Endometrial microvascular endothelial cells (primary cell): ENCODE data around the gene ZDHHC11. TPM values are rescaled to one million over a fixed set of nuclear protein-coding genes. Genes with fewer than 3 reads are reported as not detected.
"Not testable (repeated sequence)": the region's sequence is repeated elsewhere in the genome, so short reads cannot be mapped to it uniquely, and the experiment has no call there.

Experiments
- in situ Hi-C: cut with HindIII; loops from 2 replicates; pipeline ENCODE4 v1.10.0; 2017; ENCODE audit warnings: low sequenced_read_pairs, low pct_unique_long_range_greater_than_20kb; ENCODE audit errors: inconsistent ontology term
- total RNA-seq: library from RNA; depleted of rRNA; stranded (reverse); fragments of >200 nt; gene quantifications from one replicate; pipeline ENCODE4 v1.2.3, GENCODE V29; 2015; ENCODE audit errors: inconsistent ontology term

ZDHHC11 gene
- total RNA-seq, 1 donor from 2014 or later: not detected

DNA sequence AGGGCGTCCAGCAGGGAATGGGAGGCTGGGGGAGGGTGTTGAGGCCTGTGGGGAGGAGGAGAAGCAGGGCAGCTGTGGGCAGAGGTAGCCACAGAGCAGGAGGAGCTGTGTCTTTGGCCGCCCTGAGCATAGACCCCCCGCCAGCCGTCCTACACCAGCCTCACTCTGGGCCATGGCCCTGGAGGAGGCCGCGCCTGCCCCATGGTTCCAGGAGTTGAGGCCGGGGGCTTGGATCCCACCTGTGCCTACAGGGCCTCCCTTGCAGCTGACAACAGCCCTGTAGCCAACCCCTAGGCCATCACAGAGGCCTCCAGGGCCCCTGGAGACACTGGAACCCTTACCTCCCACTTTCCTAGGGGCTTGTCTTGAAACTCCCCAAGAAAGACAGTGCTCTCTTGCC, 3.0 kb downstream of the ZDHHC11 start:
- in situ Hi-C loops: not testable (repeated sequence)

DNA sequence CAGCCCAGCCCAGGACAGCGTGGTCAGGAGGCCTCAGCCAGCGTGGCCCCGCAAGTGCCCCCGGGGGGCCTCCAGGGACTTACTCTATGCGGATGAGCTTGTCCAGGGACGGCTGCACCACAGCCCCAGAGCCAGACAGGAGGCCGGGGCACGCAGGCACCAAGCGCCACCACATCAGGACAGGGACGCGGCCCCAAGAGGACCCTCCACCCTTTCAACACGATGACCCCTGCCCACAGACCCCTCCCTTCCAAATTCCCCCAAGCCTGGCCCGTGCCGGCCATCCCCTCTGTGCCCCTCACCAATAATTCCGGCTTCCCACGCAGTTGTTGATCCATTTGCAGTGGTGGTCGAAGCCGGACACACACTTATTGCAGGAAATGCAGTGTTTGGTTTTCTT, 3.6 kb downstream of the ZDHHC11 start:
- in situ Hi-C loops: not testable (repeated sequence)

DNA sequence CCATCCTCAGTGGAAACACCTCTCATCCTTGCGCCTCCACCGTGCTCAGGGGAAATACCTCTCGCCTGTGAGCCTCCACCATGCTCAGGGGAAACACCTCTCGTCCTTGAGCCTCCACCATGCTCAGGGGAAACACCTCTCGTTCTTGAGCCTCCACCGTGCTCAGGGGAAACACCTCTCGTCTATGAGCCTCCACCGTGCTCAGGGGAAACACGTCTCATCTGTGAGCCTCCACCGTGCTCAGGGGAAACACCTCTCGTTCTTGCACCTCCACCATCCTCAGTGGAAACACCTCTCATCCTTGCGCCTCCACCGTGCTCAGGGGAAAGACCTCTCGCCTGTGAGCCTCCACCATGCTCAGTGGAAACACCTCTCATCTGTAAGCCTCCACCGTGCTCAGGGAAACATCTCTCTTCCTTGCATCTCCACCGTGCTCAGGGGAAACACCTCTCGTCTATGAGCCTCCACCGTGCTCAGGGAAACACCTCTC, 4.1 kb downstream of the ZDHHC11 start:
- in situ Hi-C loops: not testable (repeated sequence)

DNA sequence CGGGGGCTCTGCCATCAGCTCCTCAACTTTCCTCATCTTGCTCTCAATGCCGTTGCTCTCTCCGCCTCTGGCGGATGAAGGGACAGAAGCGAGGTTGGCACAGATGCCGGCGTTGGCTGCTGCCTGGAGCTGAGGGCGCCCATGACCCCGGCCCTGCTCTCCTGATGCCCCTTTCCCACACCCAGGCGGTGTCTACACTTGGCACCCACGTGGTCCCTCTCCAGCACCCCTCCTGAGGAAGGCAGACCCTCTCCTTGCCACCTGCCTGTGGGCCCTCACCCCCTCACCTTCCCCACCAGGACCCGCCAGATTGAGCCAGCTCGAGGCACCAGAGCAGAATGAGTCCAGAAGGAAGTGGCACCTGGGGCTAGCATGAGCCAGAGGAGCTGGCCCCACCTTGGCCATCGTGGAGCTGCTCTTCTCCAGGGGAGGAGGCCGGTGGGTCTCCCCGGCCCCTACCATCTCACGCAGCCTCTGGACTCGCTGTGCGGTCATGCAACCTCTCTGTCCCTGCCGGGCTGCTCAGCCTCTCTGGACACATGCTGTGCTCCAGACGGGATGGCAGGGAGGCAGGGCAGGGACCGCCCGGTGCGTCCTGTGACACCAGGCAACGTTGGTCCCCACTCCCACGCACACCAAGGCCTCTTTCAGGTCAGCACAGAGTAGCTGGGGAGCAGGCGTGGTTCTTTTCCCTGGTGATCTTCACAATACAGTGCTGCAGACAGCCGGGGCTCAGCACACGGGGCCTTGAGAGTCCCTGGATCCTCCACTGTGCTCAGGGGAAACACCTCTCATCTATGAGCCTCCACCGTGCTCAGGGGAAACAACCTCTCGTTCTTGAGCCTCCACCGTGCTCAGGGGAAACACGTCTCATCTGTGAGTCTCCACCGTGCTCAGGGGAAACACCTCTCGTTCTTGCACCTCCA, 4.8 kb downstream of the ZDHHC11 start:
- in situ Hi-C loops: not testable (repeated sequence)

DNA sequence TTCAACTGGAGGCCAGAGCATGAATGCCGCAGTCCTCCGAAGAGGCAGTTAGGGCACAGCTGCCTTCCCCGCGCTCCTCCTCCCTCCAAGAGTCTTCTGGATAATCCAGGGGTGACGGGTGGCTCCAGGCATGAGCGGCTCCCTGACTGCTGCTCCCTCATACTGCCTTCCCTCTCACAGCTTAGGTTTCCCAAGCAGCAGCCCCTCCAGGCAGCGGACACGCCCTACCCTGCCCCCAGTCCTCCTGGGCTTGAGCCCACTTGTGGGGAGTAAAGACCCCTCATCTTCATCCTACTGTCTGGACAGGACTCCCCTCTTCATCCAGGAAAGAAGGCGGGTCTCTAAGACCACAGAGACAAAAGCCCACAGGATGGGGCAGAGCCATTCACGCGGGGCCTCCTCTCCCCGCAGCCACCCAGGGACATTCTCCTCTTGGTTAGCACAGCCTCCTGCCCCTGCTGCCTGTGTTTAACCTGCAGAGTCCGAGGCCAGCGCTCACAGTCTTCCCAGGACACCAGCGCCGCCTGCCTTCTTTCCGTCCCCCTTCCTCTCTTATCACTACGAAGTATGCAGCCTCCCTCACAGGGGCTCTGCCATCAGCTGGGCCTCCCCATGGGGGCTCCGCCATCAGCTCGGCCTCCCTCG, 5.6 kb downstream of the ZDHHC11 start:
- in situ Hi-C loops: not testable (repeated sequence)

DNA sequence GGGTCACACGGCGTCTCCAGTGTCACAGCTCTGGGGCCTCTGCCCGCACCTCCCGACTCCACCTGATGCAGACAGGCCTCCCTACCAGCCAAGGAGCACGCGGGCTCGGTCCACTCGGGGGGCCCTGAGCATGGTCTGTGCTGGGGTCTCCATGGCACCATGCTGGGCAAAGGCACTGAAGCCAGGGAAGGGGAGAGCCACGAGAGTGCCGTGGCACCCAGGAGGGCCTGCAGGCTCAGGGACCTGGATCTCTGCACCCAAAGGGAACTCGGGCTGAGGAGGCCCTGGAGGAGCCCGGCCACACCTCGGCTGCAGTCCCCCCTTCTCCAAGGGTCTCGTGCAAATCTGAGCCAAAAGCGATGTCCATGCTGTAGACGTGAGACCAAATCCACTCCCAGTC, 6.4 kb downstream of the ZDHHC11 start:
- in situ Hi-C loops: not testable (repeated sequence)

DNA sequence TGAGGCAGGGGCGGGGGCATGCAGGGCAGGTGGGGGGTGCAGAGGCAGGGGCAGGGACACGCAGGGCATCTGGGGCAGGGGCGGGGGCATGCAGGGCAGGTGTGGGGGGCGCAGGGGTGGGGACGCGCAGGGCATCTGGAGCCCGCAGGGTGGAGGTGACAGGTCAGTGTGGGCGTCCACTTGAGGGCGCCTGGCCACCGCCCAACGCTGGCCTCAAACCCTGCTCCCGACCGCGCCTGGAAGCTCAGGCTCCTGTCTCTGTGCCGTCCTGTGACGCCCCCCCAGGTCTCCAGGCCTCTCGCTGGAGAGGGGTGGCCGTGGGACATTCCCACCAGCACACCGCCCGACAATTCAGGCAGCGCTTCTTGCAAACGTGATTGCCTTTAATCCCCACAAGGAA, 6.9 kb downstream of the ZDHHC11 start:
- in situ Hi-C loops: not testable (repeated sequence)

DNA sequence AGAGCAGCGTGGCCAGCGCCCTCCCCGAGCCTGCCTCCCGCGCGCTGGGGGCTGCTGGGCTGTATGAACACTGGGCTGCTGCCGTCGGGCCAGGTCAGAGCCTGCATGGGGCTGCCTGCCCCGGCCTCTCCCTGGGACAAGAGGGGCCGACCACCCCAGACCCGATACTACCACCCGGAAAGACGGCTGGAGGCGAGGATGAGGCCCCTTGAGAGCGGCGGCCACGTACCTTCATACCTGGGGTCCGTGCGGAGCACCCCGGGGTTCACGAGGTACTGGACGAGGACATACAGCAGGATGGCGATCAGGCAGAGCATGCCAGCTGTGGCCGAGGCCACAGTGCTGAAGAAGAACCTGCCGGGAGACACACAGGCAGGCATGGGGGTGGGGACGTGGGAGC, 7.4 kb downstream of the ZDHHC11 start:
- in situ Hi-C loops: not testable (repeated sequence)

DNA sequence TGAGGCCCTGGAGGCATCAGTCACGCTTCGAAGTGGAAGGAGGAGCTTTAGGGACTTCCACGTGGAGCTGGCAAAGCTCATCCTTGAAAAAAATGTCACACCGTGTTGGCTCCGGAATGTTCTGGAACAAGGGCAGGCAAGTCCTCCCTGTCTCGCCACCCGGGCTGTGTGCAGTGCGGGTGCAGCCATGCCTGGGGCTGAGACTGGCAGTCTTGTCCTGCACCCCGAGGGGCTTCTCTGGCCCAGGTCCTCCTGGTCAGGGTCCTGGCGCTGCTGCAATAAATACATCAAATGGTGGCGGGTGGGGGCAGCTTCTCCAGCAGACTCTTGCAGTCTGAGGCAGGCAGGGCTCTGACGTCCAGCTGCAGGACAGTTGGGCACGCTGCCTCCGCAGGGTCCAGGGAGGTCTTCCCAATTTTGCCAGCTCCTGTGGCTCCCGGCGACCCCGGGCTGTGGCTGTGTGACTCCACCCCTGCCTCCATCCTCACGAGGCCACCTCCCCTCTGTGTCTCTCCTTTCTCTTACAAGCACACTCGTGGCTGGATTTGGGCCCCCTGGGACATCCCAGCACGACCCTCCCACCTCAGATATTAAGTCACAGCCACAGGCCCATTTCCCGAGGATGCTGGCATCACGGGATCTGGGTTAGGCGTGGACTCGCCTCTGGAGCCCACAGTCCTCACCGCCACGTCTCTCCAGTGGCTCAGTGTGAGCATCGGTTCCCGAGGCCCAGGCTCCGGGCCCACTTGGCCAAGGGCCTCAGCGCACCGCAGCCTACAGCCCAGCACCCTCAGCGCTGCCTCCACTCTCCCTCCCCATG, 8.2 kb downstream of the ZDHHC11 start:
- in situ Hi-C loops: not testable (repeated sequence)

DNA sequence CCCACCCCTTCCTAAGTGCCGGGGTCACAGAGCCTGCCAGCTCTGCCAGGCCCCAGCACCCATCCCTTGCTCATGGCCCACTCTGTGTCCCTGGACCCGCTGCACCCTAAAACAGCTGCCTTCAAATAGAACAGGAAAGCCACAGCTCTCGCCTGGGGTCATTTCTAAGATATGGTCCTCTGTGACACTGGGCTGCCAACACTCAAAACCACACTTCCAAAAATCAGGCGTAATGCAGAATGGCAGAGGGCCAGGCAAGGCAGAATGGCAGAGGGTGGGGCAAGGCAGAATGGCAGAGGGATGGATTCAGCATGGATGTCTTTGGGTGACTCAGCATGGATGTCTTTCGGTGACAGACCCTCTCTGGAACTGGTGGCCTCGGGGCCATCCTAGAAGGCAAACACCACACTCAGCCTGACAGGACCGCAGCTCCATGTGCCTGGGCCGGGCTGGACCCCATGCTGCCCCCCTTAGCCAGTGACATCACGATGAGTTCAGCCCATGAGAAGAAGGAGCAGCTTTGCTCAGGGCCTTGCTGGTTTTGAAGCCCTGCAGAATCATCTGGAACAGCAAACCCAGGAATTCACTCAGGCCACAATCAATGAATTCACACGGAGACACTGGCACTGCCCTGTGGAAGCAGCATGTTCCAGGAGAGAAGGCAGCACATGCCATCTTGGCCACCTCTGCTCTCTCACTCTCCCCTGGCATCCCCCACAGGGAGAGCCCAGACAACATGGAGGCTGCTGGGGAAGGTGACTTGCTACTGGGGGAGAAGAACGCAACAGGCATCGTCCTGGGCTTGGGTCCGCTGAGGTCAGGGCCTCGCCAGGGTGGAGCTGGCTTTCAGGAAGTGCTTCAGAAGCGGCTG, 9.0 kb downstream of the ZDHHC11 start:
- in situ Hi-C loops: not testable (repeated sequence)

DNA sequence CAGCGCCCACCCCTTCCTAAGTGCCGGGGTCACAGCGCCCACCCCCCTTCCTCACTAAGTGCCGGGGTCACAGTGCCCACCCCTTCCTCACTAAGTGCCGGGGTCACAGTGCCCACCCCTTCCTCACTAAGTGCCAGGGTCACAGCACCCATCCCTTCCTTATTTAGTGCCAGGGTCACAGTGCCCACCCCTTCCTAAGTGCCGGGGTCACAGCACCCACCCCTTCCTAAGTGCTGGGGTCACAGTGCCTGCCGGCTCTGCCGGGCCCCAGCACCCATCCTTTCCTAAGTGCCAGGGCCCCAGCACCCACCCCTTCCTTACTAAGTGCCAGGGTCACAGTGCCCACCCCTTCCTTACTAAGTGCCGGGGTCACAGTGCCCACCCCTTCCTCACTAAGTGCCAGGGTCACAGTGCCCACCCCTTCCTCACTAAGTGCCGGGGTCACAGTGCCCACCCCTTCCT, 9.8 kb downstream of the ZDHHC11 start:
- in situ Hi-C loops: not testable (repeated sequence)

DNA sequence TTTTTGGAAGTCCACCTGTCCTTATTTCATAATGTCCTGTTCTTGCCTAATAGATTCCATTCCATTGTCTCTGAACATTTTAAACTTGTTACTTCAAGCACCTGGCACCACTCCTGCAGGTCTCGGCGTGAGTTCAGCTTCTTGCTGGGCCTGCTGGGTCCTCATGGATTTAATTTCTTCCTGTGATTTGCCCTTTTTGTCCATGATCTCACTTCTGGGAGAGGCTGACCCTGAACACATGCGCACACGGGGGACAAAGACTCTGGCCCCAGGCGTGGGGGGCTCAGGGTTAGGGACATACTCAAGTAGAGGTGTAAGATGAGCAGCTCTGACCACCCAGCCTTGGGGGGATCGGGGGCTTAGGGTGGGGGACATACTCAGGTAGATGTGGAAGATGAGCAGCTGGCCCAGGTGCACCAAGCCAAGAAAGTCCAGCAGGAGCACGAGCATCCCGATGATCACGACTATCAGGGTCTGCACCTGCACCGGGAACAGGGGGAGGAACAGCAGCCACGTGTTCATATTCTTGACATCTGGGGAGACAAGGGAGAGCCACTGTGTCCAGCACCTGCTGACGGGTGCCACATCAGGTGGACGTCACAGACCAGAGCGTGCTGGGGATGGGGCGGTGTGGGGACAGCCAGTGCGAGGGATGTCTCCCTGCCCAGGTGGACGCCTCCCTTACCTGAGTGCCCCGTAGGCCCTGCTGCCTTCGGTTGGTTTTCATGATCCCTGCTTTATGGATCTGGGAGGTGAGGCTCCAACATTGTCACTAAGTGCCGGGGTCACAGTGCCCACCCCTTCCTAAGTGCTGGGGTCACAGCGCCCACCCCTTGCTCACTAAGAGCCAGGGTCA, 10.4 kb downstream of the ZDHHC11 start:
- in situ Hi-C loops: not testable (repeated sequence)

DNA sequence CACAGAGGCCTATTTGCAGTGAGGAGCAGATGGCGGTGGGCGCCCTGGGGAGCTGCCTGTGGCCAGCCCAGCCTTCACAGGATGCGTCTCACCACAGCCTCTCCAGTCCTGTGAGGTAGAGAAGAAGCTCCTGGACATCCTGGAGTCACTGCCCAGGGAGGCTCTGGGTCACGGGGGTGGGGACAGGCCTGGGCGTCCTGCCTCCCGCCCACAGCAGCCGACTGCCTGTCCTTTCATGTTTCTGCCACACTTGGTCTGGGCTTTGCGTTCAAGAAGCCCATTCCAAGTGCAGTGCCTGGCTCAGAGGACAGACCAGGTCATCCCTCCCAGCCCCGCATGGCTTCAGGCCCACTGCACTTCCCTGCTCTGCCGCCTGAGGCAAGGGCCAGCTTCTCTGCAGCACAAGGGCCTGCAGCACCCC, 12.3 kb downstream of the ZDHHC11 start:
- in situ Hi-C loops: not testable (repeated sequence)

DNA sequence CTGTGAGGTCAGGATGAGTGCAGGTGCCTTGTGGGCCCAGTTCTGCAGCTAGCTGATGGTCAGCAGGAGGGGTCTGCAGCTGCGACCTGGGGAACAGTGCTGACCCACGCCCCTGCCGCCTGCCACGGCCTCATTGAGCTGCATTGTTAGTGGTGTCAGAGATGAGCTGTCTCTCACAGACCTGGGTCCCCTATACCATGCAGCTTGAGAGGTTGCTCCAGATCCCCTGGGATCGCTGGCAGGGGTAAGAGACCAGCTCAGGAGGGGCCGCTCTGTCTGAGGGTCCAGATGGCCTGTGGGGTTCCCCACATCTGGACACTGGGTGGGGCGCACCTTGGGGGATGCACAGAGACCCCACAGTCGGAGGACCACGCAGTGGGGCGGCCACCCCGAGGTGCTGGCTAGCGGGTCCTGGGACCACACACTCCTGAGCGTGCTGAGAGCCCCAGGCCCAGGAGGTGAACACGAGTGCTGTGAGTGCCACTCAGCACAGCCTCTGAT, 13.1 kb downstream of the ZDHHC11 start:
- in situ Hi-C loops: not testable (repeated sequence)

DNA sequence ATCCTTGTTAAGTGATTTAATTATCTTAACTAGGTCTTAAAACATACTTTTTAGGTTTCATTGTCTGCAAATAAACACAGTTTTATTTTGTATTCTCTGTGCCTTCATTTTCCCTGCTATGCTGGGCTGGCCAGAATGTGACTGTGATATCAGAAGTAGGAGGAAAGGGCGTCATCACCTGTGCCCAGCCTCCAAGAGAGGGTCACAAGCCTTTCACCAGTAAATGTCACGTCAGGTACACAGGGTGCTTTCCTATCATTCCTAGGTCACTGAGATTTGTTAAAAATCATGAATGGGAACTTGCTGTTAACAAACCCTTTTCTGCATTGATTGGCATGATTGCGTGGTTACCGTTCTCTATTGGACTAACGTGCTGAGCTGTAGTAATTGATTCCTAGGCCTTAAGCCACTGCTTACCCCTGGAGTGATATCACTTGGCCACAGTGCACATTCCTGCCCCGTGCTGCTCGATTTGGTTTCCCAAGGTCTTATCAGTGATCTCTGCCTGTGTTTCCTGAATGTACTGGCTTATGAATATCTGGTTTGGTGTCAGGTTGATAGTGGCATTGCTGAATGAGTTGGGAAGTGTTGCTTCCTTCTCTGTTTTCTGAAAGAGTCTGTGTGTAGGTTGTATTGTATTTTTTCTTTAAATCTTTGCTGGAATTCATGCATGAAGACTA, 14.7 kb downstream of the ZDHHC11 start:
- in situ Hi-C loops: not testable (repeated sequence)

DNA sequence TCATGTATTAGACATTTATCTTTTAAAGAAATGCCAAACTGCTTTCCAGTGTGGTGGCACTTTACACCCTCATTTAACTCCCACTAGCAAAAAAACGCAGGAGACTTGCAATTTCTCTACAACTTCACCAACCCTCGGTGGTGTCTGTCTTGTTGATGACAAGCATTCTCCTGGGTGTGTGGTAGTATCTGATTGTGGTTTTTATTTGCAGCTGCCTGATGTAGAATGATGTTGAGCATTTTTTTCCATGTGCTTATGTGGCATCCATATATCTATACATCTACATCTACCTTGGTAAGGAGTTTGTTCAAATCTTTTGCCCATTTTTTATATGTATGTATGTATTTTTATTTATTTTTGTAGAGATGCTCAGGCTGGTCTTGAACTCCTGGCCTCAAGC, 16.8 kb downstream of the ZDHHC11 start:
- in situ Hi-C loops: not testable (repeated sequence)

DNA sequence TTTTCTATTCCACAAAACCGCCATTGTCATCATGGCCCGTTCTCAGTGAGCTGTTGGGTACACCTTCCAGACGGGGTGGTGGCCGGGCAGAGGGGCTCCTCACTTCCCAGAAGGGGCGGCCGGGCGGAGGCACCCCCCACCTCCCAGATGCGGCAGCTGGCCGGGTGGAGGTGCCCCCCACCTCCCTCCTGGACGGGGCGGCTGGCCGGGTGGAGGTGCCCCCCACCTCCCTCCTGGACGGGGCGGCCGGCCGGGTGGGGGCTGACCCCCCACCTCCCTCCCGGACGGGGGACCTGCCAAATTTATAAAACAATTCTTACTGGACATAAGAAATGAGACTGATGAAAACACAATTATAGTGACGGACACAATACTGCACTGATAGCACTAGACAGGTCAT, 22.6 kb downstream of the ZDHHC11 start:
- in situ Hi-C loops: not testable (repeated sequence)
